B cell (primary cell): ENCODE data around the gene PUS10. TPM values are rescaled to one million over a fixed set of nuclear protein-coding genes. Genes with fewer than 3 reads are reported as not detected.

Experiments
- ATAC-seq: fragments of 200-7000 bp; cut with Tn5 transposase; one replicate; pipeline ENCODE4 v1.10.0; 2021; ENCODE audit warnings: low read depth, mild to moderate bottlenecking, moderate number of reproducible peaks, moderate library complexity
- CTCF ChIA-PET: fragments of 350-600 bp; sonication (Branson Sonifier 250); formaldehyde crosslinking; loops from one replicate; lab custom pipeline; 2021; ENCODE audit warnings: antibody characterized with exemption, inconsistent platforms; lab: Charles Lee
- POLR2A ChIA-PET: fragments of 350-600 bp; sonication (Branson Sonifier 250); formaldehyde crosslinking; loops from one replicate; lab custom pipeline; 2021; ENCODE audit warnings: antibody characterized with exemption; lab: Charles Lee
- DNase-seq: peaks from one replicate; pipeline ENCODE4 v3.0.0; 2013
- H2AFZ ChIP-seq: 2 replicates; pipeline ENCODE4 v1.6.1; 2012; ENCODE audit warnings: mild to moderate bottlenecking, low read depth, low read length; ENCODE audit not compliant: insufficient read depth, poor library complexity, severe bottlenecking
- H3K27ac ChIP-seq, 2 donors: 1 replicate in 1 of 2; 2 replicates in 1 of 2; pipeline ENCODE4 v1.5.1; 2012 to 2013; ENCODE audit warnings: low read length in 2 of 2, mild to moderate bottlenecking in 2 of 2, moderate library complexity in 1 of 2
- H3K27me3 ChIP-seq, 4 experiments: fragments of 200-600 bp in 1 of 4; sonication (generic) in 1 of 4; replicated peaks in 1 of 4; 1 replicate in 2 of 4; 2 replicates in 2 of 4; pipeline versions ENCODE4 v1.6.1 to v1.7.0; 2013 to 2016; ENCODE audit warnings: low read length in 3 of 4, mild to moderate bottlenecking in 2 of 4, mixed read lengths in 1 of 4, moderate library complexity in 1 of 4; ENCODE audit not compliant: insufficient read depth in 4 of 4, control insufficient read depth in 3 of 4; ENCODE audit errors: control extremely low read depth in 1 of 4
- H3K36me3 ChIP-seq, 2 experiments: replicated peaks in 1 of 2; 1 replicate in 1 of 2; 2 replicates in 1 of 2; pipeline versions ENCODE4 v1.6.1 to v1.7.1; 2013; ENCODE audit warnings: low read length in 1 of 2; ENCODE audit not compliant: insufficient read depth in 2 of 2, control insufficient read depth in 1 of 2; ENCODE audit errors: control extremely low read depth in 1 of 2, extremely low read depth in 1 of 2
- H3K4me1 ChIP-seq, 2 donors: fragments of 200-600 bp in 1 of 2; sonication (generic) in 1 of 2; 1 replicate in 1 of 2; 2 replicates in 1 of 2; pipeline versions ENCODE4 v1.5.1 to v1.6.1; 2013 to 2017; ENCODE audit warnings: low read length in 2 of 2; ENCODE audit not compliant: control insufficient read depth in 2 of 2, insufficient read depth in 2 of 2
- H3K4me2 ChIP-seq: replicated peaks from 2 replicates; pipeline ENCODE3; 2012; ENCODE audit warnings: mild to moderate bottlenecking, low read depth, low read length; ENCODE audit not compliant: poor library complexity, severe bottlenecking
- H3K4me3 ChIP-seq, 5 experiments: fragments of 200-600 bp in 1 of 5; sonication (generic) in 1 of 5; 1 replicate in 3 of 5; 2 replicates in 2 of 5; pipeline versions ENCODE4 v1.5.1 to v1.7.0; 2011 to 2016; ENCODE audit warnings: low read length in 4 of 5, mild to moderate bottlenecking in 4 of 5, low read depth in 2 of 5, control low read depth in 1 of 5, moderate library complexity in 1 of 5; ENCODE audit not compliant: insufficient read depth in 1 of 5; ENCODE audit errors: control extremely low read depth in 1 of 5, extremely low read depth in 1 of 5
- H3K79me2 ChIP-seq: fragments of 200-600 bp; sonication (generic); one replicate; pipeline ENCODE4 v1.6.0; 2016; ENCODE audit warnings: low read length; ENCODE audit not compliant: control insufficient read depth, insufficient read depth
- H3K9ac ChIP-seq: fragments of 200-600 bp; sonication (generic); 2 replicates; pipeline ENCODE4 v1.6.1; 2017; ENCODE audit warnings: mild to moderate bottlenecking, low read length, moderate library complexity
- H3K9me3 ChIP-seq, 3 donors: one replicate each; pipeline versions ENCODE4 v1.6.1 to v1.7.1; 2013; ENCODE audit warnings: low read length in 2 of 3; ENCODE audit not compliant: control insufficient read depth in 2 of 3, insufficient read depth in 1 of 3; ENCODE audit errors: control extremely low read depth in 1 of 3
- H4K20me1 ChIP-seq: 2 replicates; pipeline ENCODE4 v1.6.0; 2012; ENCODE audit warnings: mild to moderate bottlenecking, low read length; ENCODE audit not compliant: insufficient read depth, control insufficient read depth, poor library complexity, severe bottlenecking
- H3K27ac Mint-ChIP-seq: one replicate; pipeline ENCODE4 v1.8.0; 2021; ENCODE audit warnings: mixed read lengths
- H3K27me3 Mint-ChIP-seq: one replicate; pipeline ENCODE4 v1.8.0; 2021; ENCODE audit warnings: mixed read lengths
- H3K4me1 Mint-ChIP-seq: one replicate; pipeline ENCODE4 v1.8.0; 2021; ENCODE audit warnings: mixed read lengths
- H3K4me3 Mint-ChIP-seq: one replicate; pipeline ENCODE4 v1.8.0; 2021; ENCODE audit warnings: mixed read lengths
- H3K9me3 Mint-ChIP-seq: one replicate; pipeline ENCODE4 v1.8.0; 2022; ENCODE audit warnings: mixed read lengths; ENCODE audit not compliant: insufficient read depth
- CTCF ChIP-seq: fragments of 200-600 bp; IDR thresholded peaks from one replicate; pipeline ENCODE4 v1.8.0; 2022; ENCODE audit warnings: antibody characterized with exemption, mild to moderate bottlenecking
- EZH2 ChIP-seq: IDR thresholded peaks from 2 replicates; pipeline ENCODE4 v1.6.1; 2012; ENCODE audit warnings: borderline replicate concordance, low read depth, mild to moderate bottlenecking, moderate library complexity, low read length; ENCODE audit not compliant: insufficient read depth, poor library complexity, severe bottlenecking
- WGBS: methylation state at CpG from one replicate; pipeline ENCODE4 v1.1.5; 2013; ENCODE audit warnings: missing lambda C conversion rate; ENCODE audit not compliant: insufficient coverage; 5-methylcytosine and 5-hydroxymethylcytosine counted together
- intact Hi-C: fragments of 100-400 bp; cut with micrococcal nuclease; formaldehyde crosslinking; loops from one replicate; pipeline ENCODE4 v1.10.0; 2022
- polyA plus RNA-seq: library from polyadenylated mRNA; depleted of rRNA; stranded (reverse); fragments of >200 nt; gene quantifications from 2 replicates; pipeline ENCODE4 v1.2.3, GENCODE V29; 2012
- total RNA-seq, 2 donors: library from RNA; stranded (reverse); fragments of 120-200 nt in 1 of 2; gene quantifications; 1 replicate in 1 of 2; 2 replicates in 1 of 2; pipeline versions ENCODE4 v1.2.3 to v1.2.4, GENCODE V29; 2013 to 2022

The PUS10 gene
- total and polyA plus RNA-seq, 2 donors (not counting 1 experiment from before 2014, with no cell fraction given) = 3.2 to 7.1 TPM

- peak overlapping the region; percentile 77 to 85 for H3K27ac ChIP-seq
- peak overlapping the region; percentile 96 for H3K27ac Mint-ChIP-seq
- POLR2A ChIA-PET = interaction anchor here (1.1 to 2.1 kb wide), 2 partner anchors 20 to 22 kb away, joined by 3 to 24 read pairs; no protein-coding TSS in a partner anchor
- H3K27me3 Mint-ChIP-seq = no peaks in the 10 kb centered on the region
- DNase-seq (no peak), ATAC-seq (peak; percentile 2)
- H4K20me1 ChIP-seq = no peaks in the 10 kb centered on the region
- H3K4me2 ChIP-seq = peak overlapping the region; percentile 43
- TF ChIP-seq EZH2 = no peak
- TF ChIP-seq CTCF = no peak
- H3K4me3 Mint-ChIP-seq = peak overlapping the region; percentile 82
- H3K36me3 ChIP-seq = no peaks in the 10 kb centered on the region
- intact Hi-C loops = loop anchor here (1.0 kb wide), 2 partner anchors 11 to 20 kb away; no protein-coding TSS in a partner anchor
- H3K27me3 ChIP-seq = no peaks in the 10 kb centered on the region
- H3K9me3 ChIP-seq = peaks cover 0 to 25% (median 0%) of the 10 kb centered on the region in 3 donors
- WGBS = 87% methylated on average over 32 of the region's 32 CpGs
- CTCF ChIA-PET = interaction anchor here (1.1 to 2.4 kb wide), 3 partner anchors 20 to 93 kb away, joined by 3 to 18 read pairs (median 16); no protein-coding TSS in a partner anchor
- H3K4me3 ChIP-seq = peak overlapping the region in 2 of 5 experiments; percentile 7 to 8
- H3K9me3 Mint-ChIP-seq = no peaks in the 10 kb centered on the region
- H2AFZ ChIP-seq = peak overlapping the region; percentile 17
- peaks cover 41 to 58% of the 10 kb centered on the region in 2 donors for H3K4me1 ChIP-seq
- H3K9ac ChIP-seq = peak overlapping the region; percentile 41
- H3K79me2 ChIP-seq = no peaks in the 10 kb centered on the region
- peaks cover 74% of the 10 kb centered on the region for H3K4me1 Mint-ChIP-seq
Observed at GRCh38 chr2:60972889-60973656, 45.0 kb downstream of the PUS10 start.
